CD14-positive monocyte (primary cell): ENCODE results near the gene DGUOK. TPM values are rescaled to one million over a fixed set of nuclear protein-coding genes. Genes with fewer than 3 reads are reported as not detected.

Source experiments
- DNase-seq, 3 donors: peaks; one replicate each; pipeline ENCODE4 v3.0.0-alpha.2; 2011 to 2022
- H2AFZ ChIP-seq: 2 replicates; pipeline ENCODE4 v1.6.0; 2012; ENCODE audit warnings: mild to moderate bottlenecking, low read depth, low read length, inconsistent platforms; ENCODE audit not compliant: insufficient read depth, poor library complexity, severe bottlenecking
- H3K27ac ChIP-seq, 2 donors: 1 replicate in 1 of 2; 2 replicates in 1 of 2; pipeline ENCODE4 v1.5.1; 2012 to 2013; ENCODE audit warnings: low read length in 2 of 2, control low read depth in 1 of 2, inconsistent platforms in 1 of 2, low read depth in 1 of 2, mild to moderate bottlenecking in 1 of 2
- H3K27me3 ChIP-seq, 2 donors: one replicate each; pipeline versions ENCODE4 v1.6.0 to v1.6.1; 2011 to 2013; ENCODE audit warnings: low read length in 2 of 2; ENCODE audit not compliant: control insufficient read depth in 2 of 2, insufficient read depth in 2 of 2
- H3K36me3 ChIP-seq, 2 donors: replicated peaks in 1 of 2; 1 replicate in 1 of 2; 2 replicates in 1 of 2; pipeline versions ENCODE4 v1.5.1 to v1.6.1; 2012 to 2013; ENCODE audit warnings: low read length in 2 of 2, control low read depth in 1 of 2, inconsistent platforms in 1 of 2, mild to moderate bottlenecking in 1 of 2; ENCODE audit not compliant: insufficient read depth in 2 of 2, control insufficient read depth in 1 of 2
- H3K4me1 ChIP-seq, 2 donors: 1 replicate in 1 of 2; 2 replicates in 1 of 2; pipeline versions ENCODE4 v1.5.1 to v1.6.1; 2012 to 2013; ENCODE audit warnings: low read length in 2 of 2, control low read depth in 1 of 2, inconsistent platforms in 1 of 2, mild to moderate bottlenecking in 1 of 2, moderate library complexity in 1 of 2; ENCODE audit not compliant: insufficient read depth in 2 of 2, control insufficient read depth in 1 of 2
- H3K4me2 ChIP-seq: replicated peaks from 2 replicates; pipeline ENCODE3; 2012; ENCODE audit warnings: low read length, moderate library complexity, mild to moderate bottlenecking; ENCODE audit not compliant: poor library complexity, severe bottlenecking; ENCODE audit errors: extremely low read depth
- H3K4me3 ChIP-seq, 3 experiments: fragments of 200-600 bp in 1 of 3; sonication (generic) in 1 of 3; replicated peaks in 1 of 3; 1 replicate in 2 of 3; 2 replicates in 1 of 3; pipeline ENCODE4 v1.5.1; 2011 to 2013; ENCODE audit warnings: low read length in 3 of 3, mild to moderate bottlenecking in 3 of 3, control low read depth in 2 of 3, low read depth in 2 of 3, inconsistent platforms in 1 of 3, moderate library complexity in 1 of 3
- H3K79me2 ChIP-seq: 2 replicates; pipeline ENCODE4 v1.6.0; 2012; ENCODE audit warnings: mild to moderate bottlenecking, control low read depth, inconsistent platforms, low read length, moderate library complexity; ENCODE audit not compliant: insufficient read depth
- H3K9ac ChIP-seq: 2 replicates; pipeline ENCODE4 v1.6.0; 2017; ENCODE audit warnings: low read length, mild to moderate bottlenecking; ENCODE audit not compliant: insufficient read depth, poor library complexity, severe bottlenecking
- H3K9me3 ChIP-seq, 2 donors: replicated peaks in 1 of 2; 1 replicate in 1 of 2; 2 replicates in 1 of 2; pipeline versions ENCODE4 v1.5.1 to v1.6.1; 2012 to 2013; ENCODE audit warnings: low read length in 2 of 2, control low read depth in 1 of 2; ENCODE audit not compliant: control insufficient read depth in 1 of 2, insufficient read depth in 1 of 2
- H4K20me1 ChIP-seq: 2 replicates; pipeline ENCODE4 v1.6.0; 2012; ENCODE audit warnings: mild to moderate bottlenecking, low read length, control low read depth, moderate library complexity; ENCODE audit not compliant: insufficient read depth
- H3K27ac Mint-ChIP-seq, 7 donors: one replicate each; pipeline ENCODE4 v1.8.0; 2020; ENCODE audit warnings: mild to moderate bottlenecking in 7 of 7, mixed read lengths in 7 of 7, moderate library complexity in 6 of 7, inconsistent platforms in 2 of 7
- H3K27me3 Mint-ChIP-seq, 3 donors: one replicate each; pipeline ENCODE4 v1.8.0; 2021 to 2022; ENCODE audit warnings: low read depth in 3 of 3, mild to moderate bottlenecking in 3 of 3, mixed read lengths in 3 of 3, moderate library complexity in 3 of 3, inconsistent platforms in 1 of 3
- H3K36me3 Mint-ChIP-seq, 2 donors: one replicate each; pipeline ENCODE4 v1.8.0; 2020; ENCODE audit warnings: mixed read lengths in 2 of 2, inconsistent platforms in 1 of 2, mild to moderate bottlenecking in 1 of 2
- H3K4me1 Mint-ChIP-seq: one replicate; pipeline ENCODE4 v1.8.0; 2020; ENCODE audit warnings: mild to moderate bottlenecking, mixed read lengths
- H3K4me3 Mint-ChIP-seq, 2 donors: one replicate each; pipeline ENCODE4 v1.8.0; 2020; ENCODE audit warnings: mild to moderate bottlenecking in 2 of 2, mixed read lengths in 2 of 2, moderate library complexity in 1 of 2
- H3K9me3 Mint-ChIP-seq, 7 donors: one replicate each; pipeline ENCODE4 v1.8.0; 2020 to 2022; ENCODE audit warnings: mixed read lengths in 7 of 7, mild to moderate bottlenecking in 6 of 7, moderate library complexity in 6 of 7, inconsistent platforms in 2 of 7
- CTCF ChIP-seq: fragments of 200-600 bp; IDR thresholded peaks from one replicate; pipeline ENCODE4 v1.8.0; 2022; ENCODE audit warnings: antibody characterized with exemption, mild to moderate bottlenecking
- WGBS: methylation state at CpG from one replicate; pipeline ENCODE4 v1.1.5; 2013; ENCODE audit warnings: missing lambda C conversion rate; ENCODE audit not compliant: insufficient coverage; 5-methylcytosine and 5-hydroxymethylcytosine counted together
- intact Hi-C, 2 donors: fragments of 100-400 bp; cut with micrococcal nuclease; formaldehyde crosslinking; loops; one replicate each; pipeline versions ENCODE4 v1.15.0 to v1.15.1; 2023
- polyA plus RNA-seq, 3 donors: library from polyadenylated mRNA; depleted of rRNA in 1 of 3; unstranded in 2 of 3; stranded (reverse) in 1 of 3; fragments of 300-500 nt in 2 of 3; fragments of >200 nt in 1 of 3; fragmentation: Illumina TruSeq in 2 of 3; gene quantifications; 1 replicate in 2 of 3; 2 replicates in 1 of 3; pipeline ENCODE4 v1.2.3, GENCODE V29; 2012 to 2021

DGUOK gene
- polyA plus RNA-seq, 3 donors, result 62.9 to 129 (median 123) TPM

DNA sequence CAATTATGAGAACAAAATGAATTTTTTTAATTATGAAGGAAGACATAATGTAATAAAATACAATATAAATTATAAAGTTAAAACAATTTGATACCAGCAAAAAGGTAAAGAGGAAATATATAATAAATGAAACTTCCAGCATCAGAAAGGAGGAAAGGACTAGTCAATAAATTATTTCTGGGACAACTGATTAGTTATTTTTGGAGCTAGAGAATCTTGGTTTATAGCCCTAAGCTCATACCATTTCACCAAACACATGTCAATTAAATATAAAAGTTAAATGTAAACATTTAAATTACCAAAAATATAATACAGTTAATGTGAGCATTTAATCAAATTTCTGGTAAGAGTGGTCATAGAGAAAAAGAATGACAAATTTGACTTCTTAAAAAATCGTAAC, 21.7 kb upstream of the DGUOK start:
- Histone ChIP-seq H3K27me3 (no peaks in the 10 kb centered on the region), H3K4me3 (no peak overlapping the region), H3K4me1 (peaks cover 13 to 14% of the 10 kb centered on the region in 2 donors), H2AFZ (no peak overlapping the region), H4K20me1 (no peaks in the 10 kb centered on the region), H3K9ac (no peak overlapping the region), H3K79me2 (no peaks in the 10 kb centered on the region), H3K9me3 (no peaks in the 10 kb centered on the region), H3K27ac (no peak overlapping the region), H3K4me2 (no peak overlapping the region), H3K36me3 (no peaks in the 10 kb centered on the region)
- Mint-ChIP-seq H3K9me3 (no peaks in the 10 kb centered on the region), H3K27me3 (peaks cover 1 to 4% (median 1%) of the 10 kb centered on the region in 3 donors), H3K27ac (no peak overlapping the region), H3K36me3 (no peaks in the 10 kb centered on the region), H3K4me3 (no peak overlapping the region), H3K4me1 (peaks cover 15% of the 10 kb centered on the region)
- intact Hi-C loops, result no loop called here
- TF ChIP-seq CTCF, result no peak
- no CpG with 5 or more reads among the region's 1 CpG for WGBS
- no peak for DNase-seq

GRCh38 chr2:73906847-73907505, 19.7 kb upstream of the DGUOK start:
- intact Hi-C loops, result no loop called here
- no peaks in the 10 kb centered on the region for H3K79me2 ChIP-seq
- peak in 1 of 3 donors; percentile 29 for DNase-seq
- peak overlapping the region; percentile 17 to 41 for H3K27ac ChIP-seq
- H3K27me3 ChIP-seq, result no peaks in the 10 kb centered on the region
- Mint-ChIP-seq H3K27ac (peak overlapping the region in 6 of 7 donors; percentile 19 to 86 (median 80)), H3K4me1 (peaks cover 15% of the 10 kb centered on the region), H3K36me3 (no peaks in the 10 kb centered on the region), H3K4me3 (no peak overlapping the region), H3K27me3 (peaks cover 1 to 2% (median 1%) of the 10 kb centered on the region in 3 donors), H3K9me3 (no peaks in the 10 kb centered on the region)
- H3K4me1 ChIP-seq, result peaks cover 13 to 14% of the 10 kb centered on the region in 2 donors
- no peak overlapping the region for H3K4me2 ChIP-seq
- H3K9ac ChIP-seq, result no peak overlapping the region
- H3K36me3 ChIP-seq, result no peaks in the 10 kb centered on the region
- H3K4me3 ChIP-seq, result no peak overlapping the region
- no peaks in the 10 kb centered on the region for H3K9me3 ChIP-seq
- H2AFZ ChIP-seq, result peak overlapping the region; percentile 37
- no peak for TF ChIP-seq CTCF
- H4K20me1 ChIP-seq, result no peaks in the 10 kb centered on the region
- 100% methylated on average over 1 of the region's 5 CpGs for WGBS
